ENCODE data around the gene KLHL15. TPM values are rescaled to one million over a fixed set of nuclear protein-coding genes. Genes with fewer than 3 reads are reported as not detected.

Gene KLHL15, protein sequence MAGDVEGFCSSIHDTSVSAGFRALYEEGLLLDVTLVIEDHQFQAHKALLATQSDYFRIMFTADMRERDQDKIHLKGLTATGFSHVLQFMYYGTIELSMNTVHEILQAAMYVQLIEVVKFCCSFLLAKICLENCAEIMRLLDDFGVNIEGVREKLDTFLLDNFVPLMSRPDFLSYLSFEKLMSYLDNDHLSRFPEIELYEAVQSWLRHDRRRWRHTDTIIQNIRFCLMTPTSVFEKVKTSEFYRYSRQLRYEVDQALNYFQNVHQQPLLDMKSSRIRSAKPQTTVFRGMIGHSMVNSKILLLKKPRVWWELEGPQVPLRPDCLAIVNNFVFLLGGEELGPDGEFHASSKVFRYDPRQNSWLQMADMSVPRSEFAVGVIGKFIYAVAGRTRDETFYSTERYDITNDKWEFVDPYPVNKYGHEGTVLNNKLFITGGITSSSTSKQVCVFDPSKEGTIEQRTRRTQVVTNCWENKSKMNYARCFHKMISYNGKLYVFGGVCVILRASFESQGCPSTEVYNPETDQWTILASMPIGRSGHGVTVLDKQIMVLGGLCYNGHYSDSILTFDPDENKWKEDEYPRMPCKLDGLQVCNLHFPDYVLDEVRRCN
- 10.9 and 12.0 TPM in 2 replicates for total RNA-seq (2021)
- Bru-seq, nascent RNA = percentile 77 among the genes with signal in this experiment
- BruChase-seq, experiment 1, labeled RNA remaining after a 2-hour chase = percentile 87 among the genes with signal in this experiment
- percentile 71 among the genes with signal in this experiment for BruChase-seq, experiment 2, labeled RNA remaining after a 6-hour chase
- long read RNA-seq, partial matches to known transcripts = 5 of 10 reads
- long read RNA-seq, other reads (novel, unspliced or antisense) = 5 of 10 reads

DNA sequence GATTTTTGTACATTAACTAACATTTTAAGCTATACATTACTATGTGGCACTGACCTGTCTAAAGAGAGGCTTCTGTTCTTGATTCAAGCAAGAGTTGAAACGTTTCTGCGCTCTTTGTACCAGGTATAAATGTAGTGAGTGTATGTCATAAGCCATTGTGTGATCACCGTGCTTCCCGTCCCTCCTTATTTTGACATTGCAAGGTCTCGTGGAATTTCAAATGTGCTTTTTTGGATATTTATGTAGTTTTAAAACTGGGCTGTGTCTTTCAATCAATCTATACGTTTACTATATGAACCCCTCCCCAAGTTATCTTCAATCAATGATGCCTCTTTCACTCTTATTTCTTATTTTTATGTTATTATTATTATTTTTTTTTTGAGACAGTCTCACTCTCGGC is at the start of gene KLHL15:
Gene KLHL15, minus strand, starts transcription at position 101 of the 400 bp plus-strand sequence. CDS start 20,493 bp downstream, outside the sequence.
- no peaks in the 10 kb centered on the region for H3K36me3 ChIP-seq (ENCODE audit: insufficient read depth, low read length, poor library complexity, severe bottlenecking)
- H3K27me3 ChIP-seq (replicated peaks; ENCODE audit: insufficient read depth, low read depth, low read length, poor library complexity) = no peaks in the 10 kb centered on the region
- ChIA-PET CTCF (interaction anchor here (1.2 kb wide), 1 partner anchor 27 kb away, joined by 3 read pairs; no protein-coding TSS in a partner anchor), POLR2A (ENCODE audit: low non-redundant PET) (no interaction called here)
- intact Hi-C loops (cut with micrococcal nuclease; ENCODE audit: unreplicated experiment) = no loop called here
- BruUV-seq (replicated peaks) = no TSS peak
- peak within 1 kb of the TSS; percentile 95 for H3K27ac ChIP-seq (ENCODE audit: low read depth, low read length, poor library complexity, severe bottlenecking)
- DNase-seq (ENCODE audit: low spot score) = no peak
- peak within 1 kb of the TSS; percentile 93 for H3K4me3 ChIP-seq (ENCODE audit: low read depth, low read length, poor library complexity, severe bottlenecking)
- H3K9me3 ChIP-seq (ENCODE audit: low read depth, low read length, poor library complexity, severe bottlenecking) = no peaks in the 10 kb centered on the region
- H3K4me1 ChIP-seq (ENCODE audit: insufficient read depth, low read length, poor library complexity, severe bottlenecking) = no peaks in the 10 kb centered on the region
- no peak for TF ChIP-seq EZH2 (IDR thresholded peaks at IDR 0.05; ENCODE audit: borderline replicate concordance, low read depth, low read length, poor library complexity, severe bottlenecking)
- TF ChIP-seq, protein P1, sequence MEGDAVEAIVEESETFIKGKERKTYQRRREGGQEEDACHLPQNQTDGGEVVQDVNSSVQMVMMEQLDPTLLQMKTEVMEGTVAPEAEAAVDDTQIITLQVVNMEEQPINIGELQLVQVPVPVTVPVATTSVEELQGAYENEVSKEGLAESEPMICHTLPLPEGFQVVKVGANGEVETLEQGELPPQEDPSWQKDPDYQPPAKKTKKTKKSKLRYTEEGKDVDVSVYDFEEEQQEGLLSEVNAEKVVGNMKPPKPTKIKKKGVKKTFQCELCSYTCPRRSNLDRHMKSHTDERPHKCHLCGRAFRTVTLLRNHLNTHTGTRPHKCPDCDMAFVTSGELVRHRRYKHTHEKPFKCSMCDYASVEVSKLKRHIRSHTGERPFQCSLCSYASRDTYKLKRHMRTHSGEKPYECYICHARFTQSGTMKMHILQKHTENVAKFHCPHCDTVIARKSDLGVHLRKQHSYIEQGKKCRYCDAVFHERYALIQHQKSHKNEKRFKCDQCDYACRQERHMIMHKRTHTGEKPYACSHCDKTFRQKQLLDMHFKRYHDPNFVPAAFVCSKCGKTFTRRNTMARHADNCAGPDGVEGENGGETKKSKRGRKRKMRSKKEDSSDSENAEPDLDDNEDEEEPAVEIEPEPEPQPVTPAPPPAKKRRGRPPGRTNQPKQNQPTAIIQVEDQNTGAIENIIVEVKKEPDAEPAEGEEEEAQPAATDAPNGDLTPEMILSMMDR (conservative IDR thresholded peaks at IDR 0.05; ENCODE audit: low read depth, low read length) = no peak

DNA sequence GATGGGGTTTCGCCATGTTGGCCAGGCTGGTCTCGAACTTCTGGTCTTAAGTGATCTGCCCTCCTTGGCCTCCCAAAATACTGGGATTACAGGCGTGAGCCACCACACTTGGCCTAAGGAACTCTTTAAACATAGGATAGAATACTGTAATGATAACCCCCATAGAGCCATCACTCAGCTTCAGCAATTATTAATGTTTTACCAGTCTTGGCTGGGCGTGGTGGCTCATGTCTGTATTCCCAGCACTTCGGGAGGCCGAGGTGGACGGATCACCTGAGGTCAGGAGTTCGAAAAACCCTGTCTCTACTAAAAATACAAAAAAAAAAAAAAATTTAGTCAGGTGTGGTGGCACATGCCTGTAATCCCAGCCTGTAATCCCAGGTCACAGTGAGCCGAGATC is 42.9 kb upstream of the KLHL15 start:
- ChIA-PET POLR2A (ENCODE audit: low non-redundant PET) (no interaction called here), CTCF (interaction anchor here (0.7 kb wide), 1 partner anchor 13 kb away, joined by 8 read pairs; no protein-coding TSS in a partner anchor)
- peaks cover 88% of the 10 kb centered on the region for H3K36me3 ChIP-seq (ENCODE audit: insufficient read depth, low read length, poor library complexity, severe bottlenecking)
- intact Hi-C loops (cut with micrococcal nuclease; ENCODE audit: unreplicated experiment) = no loop called here
- TF ChIP-seq, protein P1 (conservative IDR thresholded peaks at IDR 0.05; ENCODE audit: low read depth, low read length) = no peak
- TF ChIP-seq EZH2 (IDR thresholded peaks at IDR 0.05; ENCODE audit: borderline replicate concordance, low read depth, low read length, poor library complexity, severe bottlenecking) = no peak
- BruUV-seq (replicated peaks) = no TSS peak
- H3K27me3 ChIP-seq (replicated peaks; ENCODE audit: insufficient read depth, low read depth, low read length, poor library complexity) = no peaks in the 10 kb centered on the region
- no peak overlapping the region for H3K27ac ChIP-seq (ENCODE audit: low read depth, low read length, poor library complexity, severe bottlenecking)
- no peak overlapping the region for H3K4me3 ChIP-seq (ENCODE audit: low read depth, low read length, poor library complexity, severe bottlenecking)
- no peaks in the 10 kb centered on the region for H3K4me1 ChIP-seq (ENCODE audit: insufficient read depth, low read length, poor library complexity, severe bottlenecking)
- no peaks in the 10 kb centered on the region for H3K9me3 ChIP-seq (ENCODE audit: low read depth, low read length, poor library complexity, severe bottlenecking)
- no peak for DNase-seq (ENCODE audit: low spot score)

DNA sequence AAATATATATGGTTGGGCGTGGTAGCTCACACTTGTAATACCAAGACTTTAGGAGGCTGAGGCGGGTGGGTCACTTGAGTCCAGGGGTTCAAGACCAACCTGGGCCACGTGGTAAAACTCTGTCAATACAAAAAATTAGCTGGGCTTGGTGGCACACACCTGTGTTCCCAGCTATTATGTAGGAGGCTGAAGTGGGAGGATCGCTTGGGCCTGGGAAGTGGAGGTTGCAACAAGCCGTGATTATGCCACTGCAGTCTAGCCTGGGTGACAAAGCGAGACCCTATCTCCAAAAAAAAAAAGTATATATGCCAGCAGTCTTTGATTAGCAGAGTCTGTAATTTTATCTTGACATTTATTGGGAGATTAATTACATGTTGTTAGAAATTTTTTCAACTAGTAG is 36.5 kb upstream of the KLHL15 start:
- TF ChIP-seq, protein P1 (conservative IDR thresholded peaks at IDR 0.05; ENCODE audit: low read depth, low read length) = no peak
- no peak for TF ChIP-seq EZH2 (IDR thresholded peaks at IDR 0.05; ENCODE audit: borderline replicate concordance, low read depth, low read length, poor library complexity, severe bottlenecking)
- Histone ChIP-seq H3K4me3 (ENCODE audit: low read depth, low read length, poor library complexity, severe bottlenecking) (no peak overlapping the region), H3K36me3 (ENCODE audit: insufficient read depth, low read length, poor library complexity, severe bottlenecking) (peaks cover 92% of the 10 kb centered on the region), H3K27ac (ENCODE audit: low read depth, low read length, poor library complexity, severe bottlenecking) (no peak overlapping the region), H3K4me1 (ENCODE audit: insufficient read depth, low read length, poor library complexity, severe bottlenecking) (no peaks in the 10 kb centered on the region), H3K9me3 (ENCODE audit: low read depth, low read length, poor library complexity, severe bottlenecking) (no peaks in the 10 kb centered on the region), H3K27me3 (replicated peaks; ENCODE audit: insufficient read depth, low read depth, low read length, poor library complexity) (no peaks in the 10 kb centered on the region)
- POLR2A ChIA-PET (ENCODE audit: low non-redundant PET) = no interaction called here
- DNase-seq (ENCODE audit: low spot score) = no peak
- BruUV-seq (replicated peaks) = no TSS peak
- CTCF ChIA-PET = interaction anchor here (0.6 kb wide), 1 partner anchor 9 kb away, joined by 3 read pairs; no protein-coding TSS in a partner anchor
- intact Hi-C loops (cut with micrococcal nuclease; ENCODE audit: unreplicated experiment) = no loop called here
